ENCODE measurements around the gene TMEM132E. TPM values are rescaled to one million over a fixed set of nuclear protein-coding genes. Genes with fewer than 3 reads are reported as not detected.

The TMEM132E gene
- total and polyA plus RNA-seq, 2 of the 8 experiments (the other 6 are each of a cell fraction or from before 2014, with no cell fraction given), result 0.45 to 0.60 TPM

GRCh38 chr17:34638526-34639260 is 59.3 kb downstream of the TMEM132E start (continued):
- TF ChIP-seq MAX (IDR thresholded peaks at IDR 0.05), result no peak
- TF ChIP-seq JUND (IDR thresholded peaks at IDR 0.05; ENCODE audit: low read length), result no peak
- no peak for TF ChIP-seq EGR1 (IDR thresholded peaks at IDR 0.05; ENCODE audit: borderline replicate concordance, low read depth, low read length)
- no peak for TF ChIP-seq CHD7 (IDR thresholded peaks at IDR 0.05; ENCODE audit: insufficient replicate concordance, low read length)
- no peak for TF ChIP-seq RFX5 (IDR thresholded peaks at IDR 0.05; ENCODE audit: borderline replicate concordance, low read depth, low read length)
- no peak for TF ChIP-seq HDAC2 (IDR thresholded peaks at IDR 0.05; ENCODE audit: borderline replicate concordance in 1 of 2, low read depth in 2 of 2, low read length in 2 of 2)
- no peak for TF ChIP-seq SAP30 (IDR thresholded peaks at IDR 0.05; ENCODE audit: insufficient read depth, insufficient replicate concordance, low read length)
- TF ChIP-seq KDM4A (IDR thresholded peaks at IDR 0.05; ENCODE audit: low read depth, low read length, severe bottlenecking), result no peak

Data from H1 (cell line).